Limb (tissue), 2 donors: Measurements from ENCODE around the gene MAPK4.
"Not testable (repeated sequence)": the region's sequence is repeated elsewhere in the genome, so short reads cannot be mapped to it uniquely, and the experiment has no call there.

ENCODE experiments used
- DNase-seq, 2 donors: peaks; one replicate each; pipeline ENCODE4 v3.0.0-alpha.2; 2016; ENCODE audit errors: extremely low spot score in 2 of 2

The MAPK4 gene

DNA sequence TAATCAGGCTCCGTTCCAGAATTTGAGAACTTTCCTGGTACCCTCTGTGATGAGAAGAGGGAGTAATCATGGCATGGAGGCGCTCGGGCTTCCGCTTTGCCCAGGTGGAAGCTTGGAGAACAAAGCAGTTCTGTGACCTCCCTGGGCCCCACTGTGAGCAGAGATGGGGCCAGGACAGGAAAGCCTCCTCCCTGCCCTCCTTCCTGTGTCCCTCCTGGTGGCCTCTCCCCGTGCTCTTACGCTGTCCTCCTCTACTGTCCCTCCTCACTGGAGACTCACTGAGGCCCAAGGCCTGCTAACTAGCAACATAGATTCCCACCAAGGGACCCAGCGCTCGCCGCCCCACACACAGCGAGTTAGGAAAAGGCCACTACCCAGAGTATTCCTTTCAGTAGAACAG is 119.8 kb downstream of the MAPK4 start:
- no peak for DNase-seq

DNA sequence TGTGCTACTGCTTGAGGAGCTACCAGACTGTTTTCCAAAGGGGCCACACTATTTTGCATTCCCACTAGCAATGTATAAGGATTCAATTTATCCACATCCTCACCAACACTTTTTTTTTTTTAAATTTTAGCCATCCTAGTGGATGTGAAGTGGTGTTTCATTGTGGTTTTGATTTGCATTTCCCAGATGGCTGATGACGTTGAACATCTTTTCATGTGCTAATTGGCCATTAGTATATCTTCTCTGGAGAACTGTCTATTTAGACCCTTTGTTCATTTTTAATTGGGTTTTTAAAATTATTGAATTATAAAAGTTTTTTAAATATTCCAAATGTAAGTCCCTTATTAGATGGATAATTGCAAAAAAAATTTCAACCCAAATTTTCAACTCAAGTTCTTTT is 121.1 kb downstream of the MAPK4 start:
- no peak for DNase-seq

DNA sequence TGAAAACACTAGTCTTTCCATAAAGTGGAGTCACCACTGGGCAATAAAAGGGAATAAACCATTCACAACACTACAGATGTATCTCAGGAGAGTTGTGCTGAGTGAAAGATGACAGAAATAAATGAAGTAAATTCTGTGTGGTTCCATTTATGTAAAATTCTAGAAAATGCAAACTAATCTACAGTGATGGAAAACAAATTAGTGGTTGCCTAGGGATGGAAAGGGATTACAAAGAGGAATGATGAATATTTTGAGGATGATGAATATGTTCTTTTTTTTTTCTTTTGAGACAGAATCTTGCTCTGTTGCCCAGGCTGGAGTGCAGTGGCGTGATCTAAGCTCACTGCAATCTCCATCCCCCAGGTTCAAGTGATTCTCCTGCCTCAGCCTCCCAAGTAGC is 123.0 kb downstream of the MAPK4 start:
- no peak for DNase-seq

DNA sequence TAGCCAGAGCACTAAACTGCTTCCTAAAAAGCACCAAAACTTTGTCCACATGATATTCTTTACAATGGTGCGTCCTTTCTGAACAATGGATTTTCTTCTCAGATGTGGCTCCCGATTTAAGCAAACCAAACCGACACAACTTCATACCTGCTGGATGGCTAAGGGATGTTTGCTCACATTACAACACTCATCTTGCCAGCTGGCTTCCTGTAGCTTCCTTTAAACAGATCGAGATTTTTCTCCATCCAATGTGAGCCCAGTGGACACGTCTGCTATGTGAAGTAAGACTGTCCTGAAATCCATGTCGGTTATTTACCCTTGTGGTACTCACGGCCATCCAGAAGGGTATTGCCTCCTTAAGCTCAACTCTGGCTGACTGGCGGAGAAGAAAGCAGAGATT is 126.5 kb downstream of the MAPK4 start:
- no peak for DNase-seq

DNA sequence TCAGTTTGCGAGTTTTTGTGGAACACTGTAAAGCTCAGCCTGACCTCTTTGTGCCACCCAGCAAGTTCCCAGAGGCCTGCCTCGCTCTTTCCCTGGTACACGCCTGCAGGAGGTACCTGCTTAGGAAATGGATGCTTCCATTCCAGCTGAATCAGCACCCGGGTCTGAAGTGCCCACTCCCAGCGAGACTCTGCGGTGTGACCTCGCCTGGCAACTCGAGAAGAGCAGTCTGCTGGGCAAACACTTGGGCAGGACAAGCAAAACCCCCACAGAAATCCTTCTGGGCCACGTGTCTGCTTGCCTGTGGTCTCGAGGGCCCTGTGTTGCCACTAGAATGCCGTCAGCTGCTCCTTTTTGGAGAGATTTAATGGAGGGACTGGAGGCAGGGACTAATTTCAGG is 127.6 kb downstream of the MAPK4 start:
- no peak for DNase-seq

DNA sequence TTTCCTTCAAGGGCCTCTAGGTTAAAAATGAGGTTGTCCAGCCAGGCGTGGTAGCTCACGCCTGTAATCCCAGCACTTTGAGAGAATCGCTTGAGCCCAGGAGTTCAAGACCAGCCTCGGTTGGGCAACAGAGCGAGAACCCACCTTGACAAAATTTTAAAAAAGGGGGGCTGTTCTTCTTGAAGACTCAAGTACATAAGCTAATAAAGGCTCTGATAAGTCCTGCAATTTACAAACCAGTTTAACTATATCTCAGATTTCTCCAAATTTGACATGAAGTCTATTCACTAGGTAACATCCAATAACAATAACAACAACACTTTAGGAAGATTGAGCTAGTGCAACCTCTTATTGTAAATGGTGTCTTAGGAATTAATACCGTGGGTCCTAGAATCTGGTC is 129.7 kb downstream of the MAPK4 start:
- DNase-seq: no peak

DNA sequence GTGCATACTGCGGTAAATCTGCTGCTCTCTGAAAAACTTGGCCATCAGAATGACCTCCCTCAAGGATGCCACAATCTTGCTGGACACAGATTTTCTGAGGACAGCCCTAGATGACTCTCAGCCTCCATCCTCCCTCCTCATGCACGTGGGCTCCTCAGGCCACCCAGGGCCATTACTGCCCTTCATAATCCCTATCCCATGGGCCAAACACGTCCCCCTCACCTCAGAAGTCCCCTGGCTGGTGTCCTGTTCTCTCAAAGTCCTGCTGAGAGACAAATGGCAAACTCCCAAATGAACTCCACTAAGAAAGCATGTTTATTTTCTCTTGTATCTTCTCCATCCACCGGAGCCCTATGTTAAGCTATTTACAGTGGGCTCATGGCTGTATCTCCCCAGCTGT is 134.3 kb downstream of the MAPK4 start:
- no peak for DNase-seq

DNA sequence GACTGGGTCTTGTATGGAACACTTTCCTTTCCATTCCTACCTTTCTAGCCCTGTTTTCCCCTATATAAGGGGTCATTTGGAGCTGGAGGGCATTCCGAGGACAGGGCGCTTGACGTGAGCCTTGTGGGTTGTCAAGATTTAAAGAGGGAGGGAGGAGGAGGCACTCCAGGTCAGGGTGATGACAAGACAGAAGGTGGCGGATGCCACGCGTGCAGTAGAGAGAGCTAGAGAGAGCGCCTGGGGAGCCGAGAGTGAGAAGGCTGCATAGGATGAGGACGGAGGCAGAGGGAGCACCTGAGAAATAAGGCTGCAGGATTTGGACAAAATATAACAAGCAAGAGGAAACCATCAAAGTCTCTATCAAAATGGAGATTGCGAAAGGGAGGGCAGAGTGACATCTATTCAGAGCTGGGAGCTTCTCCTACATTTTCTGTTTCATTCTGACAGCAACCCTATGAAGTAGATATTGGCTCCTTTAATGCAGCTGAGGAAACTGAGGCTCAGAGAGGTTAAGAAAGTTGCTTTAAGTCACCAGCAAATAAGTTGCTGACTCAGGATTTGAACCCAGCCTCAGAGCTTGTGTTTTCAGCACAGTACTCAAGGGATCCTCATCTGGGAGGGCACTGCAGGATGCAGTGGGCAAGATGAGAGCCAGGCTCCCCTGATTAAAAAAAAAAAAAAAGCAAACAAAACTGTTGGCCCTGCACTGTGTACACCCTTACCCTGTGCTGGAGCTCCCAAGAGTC is 135.7 kb downstream of the MAPK4 start:
- no peak for DNase-seq

DNA sequence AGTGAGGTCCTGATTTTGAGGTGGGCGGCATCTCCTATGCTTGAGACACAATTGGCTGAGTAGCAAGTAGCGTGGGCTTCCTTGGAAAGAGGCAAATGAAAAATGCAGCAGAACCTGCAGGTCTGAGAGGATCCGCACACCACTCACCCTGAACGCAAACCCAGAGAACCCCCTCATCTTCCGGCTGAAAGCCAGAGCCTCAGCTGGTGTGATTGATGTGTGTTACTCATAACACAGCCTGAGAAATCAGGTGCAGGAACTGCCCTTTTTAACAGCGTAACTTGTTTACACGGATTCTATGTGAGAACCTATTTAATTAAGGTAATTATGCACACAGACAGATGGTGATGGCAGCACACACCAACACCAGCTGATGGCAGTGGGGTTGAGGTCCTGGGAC is 136.5 kb downstream of the MAPK4 start:
- DNase-seq: no peak

DNA sequence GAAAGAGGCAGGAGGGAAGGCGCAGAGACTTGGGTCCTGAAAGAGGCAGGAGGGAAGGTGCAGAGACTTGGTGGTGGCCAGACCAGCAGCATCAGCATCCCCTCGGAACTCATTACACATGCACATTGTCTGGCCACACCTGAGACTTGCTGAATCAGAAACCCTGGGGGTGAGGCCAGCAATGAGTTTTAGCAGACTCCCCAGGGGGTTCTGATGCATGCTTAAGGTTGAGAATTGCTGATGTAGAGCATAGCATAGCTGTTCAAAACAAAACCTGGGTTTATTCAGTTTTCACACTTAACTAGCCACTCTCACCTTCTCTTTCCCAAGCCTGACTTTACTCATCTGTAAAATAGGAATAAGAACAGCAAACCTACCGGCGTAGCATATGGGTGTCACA is 137.0 kb downstream of the MAPK4 start:
- no peak for DNase-seq

DNA sequence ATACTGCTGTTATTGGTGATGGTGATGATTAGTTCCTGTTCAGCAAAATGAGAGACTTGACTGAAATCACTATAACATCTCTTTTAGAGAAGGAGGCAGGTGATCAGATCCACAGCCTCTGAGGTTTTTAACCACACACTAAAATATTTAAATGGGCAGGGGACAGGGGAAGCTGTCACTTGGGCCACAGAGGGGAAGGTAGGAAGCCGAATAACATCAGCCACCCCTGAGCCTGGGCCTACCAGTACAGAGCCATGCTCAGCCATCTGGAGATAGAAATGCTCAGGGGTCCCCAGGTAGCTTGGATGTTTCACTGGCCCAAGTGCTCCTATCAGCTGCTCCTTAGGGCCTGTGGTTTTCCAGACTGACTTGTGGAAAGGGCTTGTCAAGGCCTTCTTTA is 137.6 kb downstream of the MAPK4 start:
- DNase-seq: no peak

DNA sequence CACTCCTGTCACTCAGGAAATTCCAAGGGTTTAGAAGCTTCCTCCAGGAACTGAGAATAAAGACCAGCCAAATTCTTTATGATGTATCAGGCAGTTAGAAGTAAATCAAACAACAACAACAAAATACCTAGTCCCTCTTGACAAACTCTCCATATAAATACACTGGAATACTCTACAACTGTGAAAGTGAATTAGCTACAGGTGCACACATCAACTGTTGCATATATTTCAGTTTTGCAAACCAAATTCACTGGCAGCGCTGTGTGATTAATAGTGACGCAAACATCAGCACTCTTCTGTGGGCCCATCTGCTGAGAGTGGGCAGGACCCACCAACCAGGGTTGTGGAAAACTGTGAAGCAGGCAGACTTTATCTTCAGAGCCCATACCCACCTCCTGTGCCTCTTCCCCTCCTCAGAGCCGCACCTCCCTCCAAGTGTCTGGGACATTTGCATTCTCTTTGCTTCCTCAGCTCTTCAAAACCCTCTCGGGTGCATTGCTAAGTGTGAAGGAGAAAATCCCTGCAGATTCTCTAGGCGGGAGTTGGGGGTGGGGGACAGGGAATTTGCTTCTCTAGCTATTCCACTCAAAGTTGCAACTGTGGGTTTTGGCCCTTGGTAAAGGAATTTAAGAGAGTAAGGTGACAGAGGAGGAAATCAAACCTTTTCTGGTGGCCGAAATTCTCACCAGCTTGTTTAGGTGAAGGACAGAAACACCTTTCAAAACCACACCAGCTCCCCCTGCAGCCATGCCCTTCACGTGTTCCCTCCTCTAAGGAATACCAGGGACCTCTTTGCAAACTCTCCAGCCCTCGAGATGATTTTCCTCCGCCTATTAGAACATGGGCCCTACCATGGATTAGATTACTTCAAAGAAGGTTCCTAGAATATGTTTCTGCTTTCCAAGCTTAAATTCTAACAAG is 140.6 kb downstream of the MAPK4 start:
- no peak for DNase-seq

DNA sequence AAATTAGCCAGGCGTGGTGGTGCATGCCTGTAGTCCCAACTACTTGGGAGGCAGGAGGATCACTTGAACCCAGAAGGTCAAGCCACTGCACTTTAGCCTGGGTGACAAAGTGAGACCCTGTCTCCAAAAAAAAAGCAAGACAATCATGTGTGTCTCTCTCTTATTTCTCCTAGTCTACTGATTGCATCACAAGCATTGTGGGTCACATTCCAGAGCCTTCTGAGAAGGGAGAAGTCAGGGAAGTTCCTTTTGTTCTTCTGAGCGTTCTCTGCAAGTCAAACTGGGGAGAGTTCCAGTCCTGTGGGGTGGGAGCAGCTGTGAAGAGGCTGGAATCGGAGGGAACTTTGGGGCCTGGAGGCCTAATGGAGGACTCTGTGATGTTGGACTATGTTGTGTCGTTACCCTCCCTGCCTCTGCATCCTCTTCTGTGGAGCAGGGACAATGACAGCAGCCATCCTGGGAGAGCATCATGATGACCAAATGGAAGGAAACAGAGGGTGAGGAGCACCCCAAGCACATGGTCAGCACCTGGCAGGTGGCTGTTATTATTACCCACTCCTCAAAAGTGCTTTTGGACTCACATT is 144.6 kb downstream of the MAPK4 start:
- no peak for DNase-seq

DNA sequence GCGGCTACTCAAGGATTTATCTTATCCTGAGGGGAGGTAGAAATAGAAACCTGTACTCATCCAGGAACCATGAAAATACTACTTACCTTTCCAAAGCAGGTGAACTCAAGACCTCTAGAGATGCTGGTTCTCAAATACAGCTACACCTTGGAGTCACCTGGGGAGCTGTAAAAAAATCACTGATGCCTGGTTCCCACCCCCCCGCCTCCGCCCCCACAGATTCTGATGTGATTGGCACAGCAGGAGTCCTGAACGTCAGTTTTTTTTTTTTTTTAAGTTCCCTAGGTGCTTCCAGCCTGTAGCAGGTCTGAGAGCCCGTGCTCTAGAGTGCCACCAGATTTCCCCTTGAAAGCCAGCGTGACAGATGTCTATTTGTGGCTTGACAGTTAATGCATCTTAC is 146.3 kb downstream of the MAPK4 start:
- no peak for DNase-seq

DNA sequence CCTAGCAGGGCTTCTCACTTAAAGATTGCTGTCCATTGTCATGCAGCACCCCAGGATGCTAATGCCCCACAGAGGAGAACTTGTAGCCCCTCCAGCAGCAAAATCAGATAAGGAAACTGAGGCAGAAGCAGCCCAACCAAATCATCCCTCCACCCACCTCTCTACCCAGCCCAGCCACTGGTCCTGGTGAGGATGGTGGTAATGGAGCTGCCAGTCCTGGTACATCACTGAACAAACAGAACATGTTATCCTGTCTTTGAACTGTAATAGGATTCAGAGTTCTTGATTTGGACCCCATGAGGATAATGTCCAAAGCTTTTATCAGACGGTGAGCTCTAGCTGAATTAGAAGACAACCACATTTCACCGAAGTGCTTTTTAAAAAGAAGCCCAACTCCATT is 146.8 kb downstream of the MAPK4 start:
- no peak for DNase-seq

DNA sequence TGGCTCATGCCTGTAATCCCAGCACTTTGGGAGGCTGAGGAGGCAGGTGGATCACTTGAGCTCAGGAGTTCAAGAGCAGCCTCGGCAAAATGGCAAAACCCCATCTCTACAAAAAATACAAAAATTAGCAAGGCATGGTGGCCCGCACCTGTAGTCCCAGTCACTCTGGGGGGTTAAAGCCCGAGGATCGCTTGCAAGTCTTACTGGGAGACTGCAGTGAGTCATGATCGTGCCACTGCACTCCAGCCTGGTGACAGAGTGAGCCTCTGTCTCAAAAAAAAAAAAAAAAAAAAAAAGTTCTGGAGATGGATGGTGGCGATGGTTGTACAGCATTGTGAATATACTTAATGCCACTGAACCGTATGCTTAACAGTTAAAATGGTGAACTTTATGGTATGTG is 147.4 kb downstream of the MAPK4 start:
- not testable (repeated sequence) for DNase-seq

DNA sequence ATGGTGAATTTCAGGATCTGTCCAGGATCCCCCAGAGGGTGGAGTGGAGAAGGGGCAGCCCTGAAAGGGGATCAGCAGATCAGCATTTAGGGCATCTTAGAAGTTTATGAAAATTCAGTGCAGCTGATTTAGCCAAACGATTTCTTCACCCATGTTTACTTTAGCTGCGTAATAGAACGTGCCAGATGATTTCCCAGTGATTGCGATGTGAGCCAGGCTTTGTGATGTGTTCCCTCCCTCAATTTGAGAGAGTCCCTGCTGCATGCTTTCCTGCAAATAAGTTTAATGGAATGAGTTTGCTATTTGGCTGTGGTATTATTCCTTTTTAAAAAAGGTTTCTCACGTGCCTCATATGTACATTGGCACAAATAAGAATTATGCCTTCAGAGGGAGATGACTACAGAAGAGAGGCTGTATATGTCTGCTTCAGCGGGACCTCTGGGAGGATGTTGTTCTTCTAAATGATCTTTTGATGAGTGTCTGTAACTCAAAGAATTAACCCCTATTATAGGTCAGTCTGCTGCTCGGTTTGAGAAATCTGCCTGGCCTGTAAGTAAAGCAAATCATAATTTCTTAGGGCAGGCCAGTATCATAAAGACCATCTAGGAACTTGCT is 148.1 kb downstream of the MAPK4 start:
- no peak for DNase-seq

DNA sequence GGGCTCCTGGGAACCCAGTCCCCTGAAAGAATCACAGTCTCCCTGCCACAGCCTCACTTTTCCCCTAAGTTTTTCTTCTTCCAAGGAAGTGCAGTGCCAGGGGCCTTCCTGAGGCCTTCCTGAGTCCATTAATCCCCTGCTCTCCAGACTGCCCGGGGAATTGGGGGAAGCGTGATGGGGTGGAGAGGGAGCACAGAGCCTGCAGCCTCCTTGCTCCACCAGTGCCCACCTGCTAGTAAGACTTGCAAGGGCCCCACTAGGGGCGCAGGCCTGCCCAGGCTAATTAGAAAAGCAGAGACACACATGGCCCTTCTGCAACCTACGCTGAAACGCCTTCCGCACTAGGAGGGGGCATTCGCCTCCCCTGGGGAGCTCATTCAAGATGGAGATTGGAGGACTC is 149.3 kb downstream of the MAPK4 start:
- DNase-seq: no peak

DNA sequence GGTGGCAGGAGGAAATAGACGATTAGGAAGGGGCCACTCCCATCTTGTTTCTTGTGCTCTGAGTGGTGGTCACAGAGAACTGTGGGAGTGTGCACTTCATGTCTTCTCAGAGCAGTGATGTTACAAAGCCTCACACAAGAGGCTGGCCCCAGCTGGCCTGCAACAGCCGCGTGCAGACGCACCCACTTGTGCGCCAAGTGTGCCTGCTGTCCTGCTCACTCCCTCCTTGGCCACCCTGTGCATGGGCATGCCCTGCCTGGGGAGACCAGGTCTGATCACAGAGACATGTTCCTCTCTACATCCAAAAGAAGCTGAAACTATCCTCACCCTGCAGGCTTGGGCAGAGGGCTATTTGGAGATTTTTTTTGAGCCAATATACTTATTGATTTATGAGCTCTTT is 151.5 kb downstream of the MAPK4 start:
- no peak for DNase-seq

DNA sequence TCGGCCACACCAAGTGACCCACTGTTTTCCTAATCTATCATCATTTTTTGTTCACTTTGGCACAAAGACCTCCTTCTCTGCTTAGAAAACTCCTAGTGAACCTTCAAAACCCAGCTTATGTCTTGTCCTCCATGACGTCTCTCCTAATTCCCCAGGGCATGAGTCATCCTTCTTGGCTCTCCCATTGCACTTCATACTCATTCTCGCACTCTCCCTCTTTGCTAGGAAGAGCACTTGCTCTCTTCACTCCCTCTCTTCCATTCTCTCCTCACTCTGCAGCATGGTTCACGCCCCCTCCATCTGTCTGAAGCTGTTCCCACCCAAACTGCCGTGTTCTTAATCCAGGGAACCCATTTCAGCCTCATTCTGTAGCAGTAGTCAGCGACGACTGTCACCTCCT is 156.0 kb downstream of the MAPK4 start:
- DNase-seq: no peak

DNA sequence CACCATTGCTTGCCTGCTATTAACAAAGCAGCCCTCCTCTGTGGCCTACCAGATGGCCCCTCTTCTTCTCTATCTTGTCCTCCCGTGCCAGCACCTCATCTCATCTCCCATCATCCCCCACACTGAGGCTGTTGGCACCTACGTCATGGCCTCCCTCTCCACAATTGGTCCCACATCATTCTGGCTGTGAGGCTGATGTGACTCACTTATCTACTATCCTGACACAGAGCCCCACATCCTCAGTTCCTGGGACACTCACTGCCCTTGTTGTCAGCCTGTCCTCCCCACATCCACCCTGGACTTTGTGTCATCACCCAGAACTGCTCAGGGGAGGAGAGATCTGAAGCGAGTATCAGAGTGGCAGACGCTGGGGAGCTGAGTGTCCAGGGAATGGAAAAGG is 157.0 kb downstream of the MAPK4 start:
- DNase-seq: no peak

DNA sequence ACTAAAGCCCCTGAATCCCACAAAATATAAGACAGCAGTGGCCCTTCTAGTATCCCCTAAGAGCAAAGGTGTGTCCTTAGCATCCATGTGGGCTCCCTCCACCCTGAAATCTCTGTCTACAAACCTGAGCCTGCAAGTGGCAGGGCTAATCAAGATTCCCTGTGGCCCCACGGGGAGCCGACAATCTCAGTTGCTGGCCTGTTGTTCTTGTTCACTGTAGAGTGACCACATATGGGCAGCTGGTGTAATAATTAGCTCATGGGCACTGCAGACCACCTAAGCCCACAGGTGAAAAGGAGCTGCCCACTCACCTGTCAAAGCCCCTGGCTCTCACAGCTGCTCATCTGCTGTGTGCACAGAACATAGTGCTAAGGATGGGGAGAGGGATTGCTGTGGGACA is 157.7 kb downstream of the MAPK4 start:
- no peak for DNase-seq
